Measurements from ENCODE around the gene PGLYRP1. TPM values are rescaled to one million over a fixed set of nuclear protein-coding genes. Genes with fewer than 3 reads are reported as not detected.

Gene PGLYRP1
- total RNA-seq, 1 experiment from 2014 or later: not detected

GRCh38 chr19:46002678-46003275 is 20.1 kb downstream of the PGLYRP1 start:
- no peak overlapping the region for H2BK15ac ChIP-seq (ENCODE audit: low read depth, low read length)
- H3K9me3 Mint-ChIP-seq: no peaks in the 10 kb centered on the region; a peak in 1 of 5 replicates
- TF ChIP-seq CTCF (conservative IDR thresholded peaks at IDR 0.05): no peak
- peaks cover 8 to 30% (median 22%) of the 10 kb centered on the region in 3 experiments for H3K36me3 Mint-ChIP-seq (ENCODE audit: insufficient read depth in 1 of 3, low read depth in 3 of 3)
- no peak overlapping the region for H4K5ac ChIP-seq (ENCODE audit: insufficient read length, low read depth, low read length)
- no peak overlapping the region for H2BK20ac ChIP-seq (ENCODE audit: low read depth, low read length, poor library complexity, severe bottlenecking)
- no peaks in the 10 kb centered on the region for H3K79me2 ChIP-seq (ENCODE audit: insufficient read depth, low read length)
- peaks cover 11% of the 10 kb centered on the region for H3K23me2 ChIP-seq (ENCODE audit: insufficient read length, low read depth, low read length, poor library complexity, severe bottlenecking)
- no peak overlapping the region for H2BK12ac ChIP-seq (ENCODE audit: insufficient read length, low read depth, low read length)
- peaks cover 2% of the 10 kb centered on the region; the same call in 1 of the 2 replicates for H3K27me3 Mint-ChIP-seq (ENCODE audit: low read depth)
- no peaks in the 10 kb centered on the region for H3K9me3 ChIP-seq (ENCODE audit: control insufficient read depth, low read depth, low read length)
- no peaks in the 10 kb centered on the region for H3K27me3 ChIP-seq (ENCODE audit: insufficient read depth, low read length)
- no peak overlapping the region for H2BK120ac ChIP-seq (ENCODE audit: low read depth, low read length, poor library complexity, severe bottlenecking)
- no peak overlapping the region for H2AFZ ChIP-seq (ENCODE audit: low read length)
- no peak overlapping the region for H3K27ac ChIP-seq (ENCODE audit: insufficient read length, low read depth, low read length)
- H2AK5ac ChIP-seq (ENCODE audit: insufficient read length, low read length): no peak overlapping the region
- H4K20me1 ChIP-seq (ENCODE audit: control insufficient read depth, insufficient read depth, insufficient read length): no peaks in the 10 kb centered on the region
- H3K9ac ChIP-seq (ENCODE audit: extremely low read depth, insufficient read length, low read length): no peak overlapping the region
- no peak overlapping the region for H3K4me2 ChIP-seq (ENCODE audit: insufficient read depth, insufficient read length, low read length)
- WGBS (ENCODE audit: extremely low coverage, insufficient read length, low lambda C conversion rate): no CpG with 5 or more reads among the region's 15 CpGs
- H3T11ph ChIP-seq (ENCODE audit: low read length): no peak overlapping the region
- H4K91ac ChIP-seq (ENCODE audit: insufficient read length, low read depth, low read length): no peak overlapping the region
- no peak overlapping the region for H3K56ac ChIP-seq (ENCODE audit: insufficient read length, low read depth, low read length)
- H3K14ac ChIP-seq (ENCODE audit: insufficient read depth, low read length): no peak overlapping the region
- no peaks in the 10 kb centered on the region for H3K4me1 ChIP-seq (ENCODE audit: insufficient read depth, low read length)
- H2BK5ac ChIP-seq (ENCODE audit: insufficient read length, low read length): no peak overlapping the region
- H4K8ac ChIP-seq (replicated peaks; ENCODE audit: insufficient read length, low read depth, low read length): no peak overlapping the region
- no peak overlapping the region for H3K4ac ChIP-seq (ENCODE audit: low read depth, low read length)
- H3K27ac Mint-ChIP-seq: no peak overlapping the region
- H3K4me3 Mint-ChIP-seq: no peak overlapping the region
- H3K4me1 Mint-ChIP-seq: peaks cover 14 to 26% of the 10 kb centered on the region in 2 experiments
- H3K23ac ChIP-seq (ENCODE audit: insufficient read length, low read depth, low read length): no peak overlapping the region
- H3K18ac ChIP-seq (ENCODE audit: insufficient read length, low read depth, low read length): no peak overlapping the region
- DNase-seq: no peak
- H3K79me1 ChIP-seq (ENCODE audit: insufficient read depth, low read depth, low read length, poor library complexity, severe bottlenecking): no peaks in the 10 kb centered on the region
